Psoas muscle (tissue), 8 donors: Measurements from ENCODE around the gene C11orf21. TPM values are rescaled to one million over a fixed set of nuclear protein-coding genes. Genes with fewer than 3 reads are reported as not detected.

Experiments used
- ATAC-seq, 4 donors: fragments of 200-7000 bp; cut with Tn5 transposase; one replicate each; pipeline ENCODE4 v1.9.1; 2020; ENCODE audit warnings: moderate library complexity in 3 of 4, mild to moderate bottlenecking in 2 of 4
- DNase-seq, 2 donors: peaks; one replicate each; pipeline ENCODE4 v3.0.0-alpha.2; 2020
- H3K27ac ChIP-seq: fragments of 200-600 bp; one replicate; pipeline ENCODE4 v1.8.0; 2022
- H3K27me3 ChIP-seq, 3 donors: fragments of 200-600 bp in 1 of 3; one replicate each; pipeline versions ENCODE4 v1.6.1 to v1.8.0; 2013 to 2022; ENCODE audit warnings: low read length in 2 of 3, mild to moderate bottlenecking in 2 of 3, moderate library complexity in 1 of 3; ENCODE audit not compliant: insufficient read depth in 3 of 3
- H3K36me3 ChIP-seq, 2 donors: fragments of 200-600 bp in 1 of 2; one replicate each; pipeline versions ENCODE4 v1.6.1 to v1.8.0; 2013 to 2022; ENCODE audit warnings: low read depth in 1 of 2, mild to moderate bottlenecking in 1 of 2, moderate library complexity in 1 of 2; ENCODE audit not compliant: insufficient read depth in 1 of 2
- H3K4me1 ChIP-seq: fragments of 200-600 bp; one replicate; pipeline ENCODE4 v1.8.0; 2022
- H3K4me3 ChIP-seq: fragments of 200-600 bp; one replicate; pipeline ENCODE4 v1.8.0; 2022; ENCODE audit warnings: mild to moderate bottlenecking
- H3K9me3 ChIP-seq: fragments of 200-600 bp; one replicate; pipeline ENCODE4 v1.8.0; 2022
- WGBS, 3 donors: extraction: QIAGEN DNeasy Blood & Tissue Kit; methylation state at CpG; one replicate each; pipeline versions ENCODE4 v1.1.6 to v1.1.7; 2013; 5-methylcytosine and 5-hydroxymethylcytosine counted together
- intact Hi-C, 2 donors: fragments of 100-400 bp; cut with DNase I; formaldehyde crosslinking; loops; one replicate each; pipeline versions ENCODE4 v1.11.0 to v1.14.2; 2022
- polyA plus RNA-seq, 3 donors: library from polyadenylated mRNA; stranded (reverse); fragments of 200-250 nt; gene quantifications; one replicate each; pipeline ENCODE4 v1.2.3, GENCODE V29; 2013
- total RNA-seq, 4 donors: library from RNA; stranded (reverse); fragmentation: NEBNext Ultra II Directional in 2 of 4; extraction: Animal tissue kit (Norgen Biotek cat#: 25700) in 2 of 4; gene quantifications; one replicate each; pipeline versions ENCODE4 v1.2.1 to v1.2.4, GENCODE V29; 2021 to 2023
- TF ChIP-seq, protein P1 (sequence below): fragments of 200-600 bp; IDR thresholded peaks from one replicate; pipeline ENCODE4 v1.8.0; 2022; ENCODE audit warnings: antibody characterized with exemption
- donor health status: healthy with polysubstance abuse.
- donor health status: DM: no; HTN: no; CAD: no; lungs with moderate emphysema.
- donor health status: Bipolar disorder and iron deficiency.
- donor health status: healthy.
- donor health status: DM: yes; HTN: yes; CAD: no.
- donor health status: DM: no; HTN: no; CAD: no.
- donor health status: DM: no; HTN: no; CAD: no.
- donor health status: DM: yes; HTN: yes; CAD: no.

The C11orf21 gene
- total and polyA plus RNA-seq, 7 donors, result 0.04 to 0.40 (median 0.20) TPM; not detected in 1

DNA sequence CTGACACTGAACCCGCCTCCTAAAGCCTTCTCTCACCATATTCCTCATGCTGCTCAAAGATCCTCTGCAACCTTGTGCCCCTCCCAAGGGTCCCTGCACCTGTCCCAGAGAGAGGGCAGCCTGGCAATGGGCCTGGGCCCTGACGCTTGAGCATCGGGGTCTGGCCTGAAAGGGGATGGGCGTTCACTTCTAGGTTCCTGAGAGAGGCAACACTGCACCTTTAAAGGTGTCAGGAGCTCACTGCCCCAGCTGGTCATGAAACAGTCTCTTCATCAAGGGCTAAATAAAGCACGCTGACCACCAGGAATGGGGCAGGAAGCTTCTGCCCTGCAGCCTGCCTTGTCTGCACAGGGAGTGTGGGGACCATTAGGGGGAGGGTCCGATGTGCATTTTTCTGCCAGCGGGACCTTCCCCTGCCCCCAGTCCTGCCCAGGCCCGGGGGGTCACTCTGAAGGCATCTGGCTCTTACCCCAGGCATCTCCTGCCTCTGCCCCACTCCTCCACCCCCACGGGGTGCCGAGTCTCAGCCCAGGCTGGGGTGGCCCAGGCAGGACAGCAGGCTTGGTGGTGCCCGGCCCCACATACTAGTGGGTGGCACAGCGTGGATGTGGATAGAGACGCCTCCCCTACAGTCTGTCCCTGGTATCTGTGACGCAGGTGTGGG, 3.5 kb downstream of the C11orf21 start:
- DNase-seq (peak in 1 of 2 donors; percentile 39), ATAC-seq (no peak)
- intact Hi-C loops, result loop anchor here in 1 of 2 donors (2.0 kb wide), 1 partner anchor 99 kb away; no protein-coding TSS in a partner anchor
- TF ChIP-seq, protein P1, sequence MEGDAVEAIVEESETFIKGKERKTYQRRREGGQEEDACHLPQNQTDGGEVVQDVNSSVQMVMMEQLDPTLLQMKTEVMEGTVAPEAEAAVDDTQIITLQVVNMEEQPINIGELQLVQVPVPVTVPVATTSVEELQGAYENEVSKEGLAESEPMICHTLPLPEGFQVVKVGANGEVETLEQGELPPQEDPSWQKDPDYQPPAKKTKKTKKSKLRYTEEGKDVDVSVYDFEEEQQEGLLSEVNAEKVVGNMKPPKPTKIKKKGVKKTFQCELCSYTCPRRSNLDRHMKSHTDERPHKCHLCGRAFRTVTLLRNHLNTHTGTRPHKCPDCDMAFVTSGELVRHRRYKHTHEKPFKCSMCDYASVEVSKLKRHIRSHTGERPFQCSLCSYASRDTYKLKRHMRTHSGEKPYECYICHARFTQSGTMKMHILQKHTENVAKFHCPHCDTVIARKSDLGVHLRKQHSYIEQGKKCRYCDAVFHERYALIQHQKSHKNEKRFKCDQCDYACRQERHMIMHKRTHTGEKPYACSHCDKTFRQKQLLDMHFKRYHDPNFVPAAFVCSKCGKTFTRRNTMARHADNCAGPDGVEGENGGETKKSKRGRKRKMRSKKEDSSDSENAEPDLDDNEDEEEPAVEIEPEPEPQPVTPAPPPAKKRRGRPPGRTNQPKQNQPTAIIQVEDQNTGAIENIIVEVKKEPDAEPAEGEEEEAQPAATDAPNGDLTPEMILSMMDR, result no peak
- Histone ChIP-seq H3K36me3 (no peaks in the 10 kb centered on the region), H3K27me3 (peaks cover 0 to 20% (median 1%) of the 10 kb centered on the region in 3 donors), H3K9me3 (no peaks in the 10 kb centered on the region), H3K27ac (no peak overlapping the region), H3K4me1 (no peaks in the 10 kb centered on the region), H3K4me3 (no peak overlapping the region)
- 72 to 73% (median 72%) methylated on average over 14 of the region's 14 CpGs for WGBS, 3 donors

DNA sequence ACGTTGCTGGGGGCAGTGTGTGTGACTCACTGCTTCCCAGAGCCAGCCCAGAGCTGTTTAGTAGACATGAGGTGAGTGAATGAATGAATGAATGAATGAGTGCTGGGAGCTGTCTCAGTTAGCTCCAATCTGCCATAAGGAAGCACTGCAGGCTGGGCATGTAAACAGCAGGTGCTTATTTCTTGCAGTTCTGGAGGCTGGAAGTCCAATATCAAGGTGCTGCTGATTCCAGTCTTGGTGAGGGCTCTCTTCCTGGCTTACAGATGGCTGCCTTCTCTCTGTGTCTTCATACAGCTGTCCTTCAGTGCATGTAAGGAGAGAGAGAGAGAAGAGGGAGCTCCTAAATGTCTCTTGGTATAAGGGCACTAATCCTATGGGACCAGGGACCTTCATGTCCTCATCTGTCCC, 4.1 kb downstream of the C11orf21 start:
- no peaks in the 10 kb centered on the region for H3K9me3 ChIP-seq
- 37 to 73% (median 50%) methylated on average over 1 of the region's 1 CpG for WGBS, 3 donors
- TF ChIP-seq, protein P1, result no peak
- no peak overlapping the region for H3K4me3 ChIP-seq
- H3K36me3 ChIP-seq, result no peaks in the 10 kb centered on the region
- intact Hi-C loops, result loop anchor here in 1 of 2 donors (2.0 kb wide), 1 partner anchor 99 kb away; no protein-coding TSS in a partner anchor
- ATAC-seq (no peak), DNase-seq (no peak)
- no peaks in the 10 kb centered on the region for H3K4me1 ChIP-seq
- no peak overlapping the region for H3K27ac ChIP-seq
- H3K27me3 ChIP-seq, result peaks cover 0 to 20% (median 1%) of the 10 kb centered on the region in 3 donors

DNA sequence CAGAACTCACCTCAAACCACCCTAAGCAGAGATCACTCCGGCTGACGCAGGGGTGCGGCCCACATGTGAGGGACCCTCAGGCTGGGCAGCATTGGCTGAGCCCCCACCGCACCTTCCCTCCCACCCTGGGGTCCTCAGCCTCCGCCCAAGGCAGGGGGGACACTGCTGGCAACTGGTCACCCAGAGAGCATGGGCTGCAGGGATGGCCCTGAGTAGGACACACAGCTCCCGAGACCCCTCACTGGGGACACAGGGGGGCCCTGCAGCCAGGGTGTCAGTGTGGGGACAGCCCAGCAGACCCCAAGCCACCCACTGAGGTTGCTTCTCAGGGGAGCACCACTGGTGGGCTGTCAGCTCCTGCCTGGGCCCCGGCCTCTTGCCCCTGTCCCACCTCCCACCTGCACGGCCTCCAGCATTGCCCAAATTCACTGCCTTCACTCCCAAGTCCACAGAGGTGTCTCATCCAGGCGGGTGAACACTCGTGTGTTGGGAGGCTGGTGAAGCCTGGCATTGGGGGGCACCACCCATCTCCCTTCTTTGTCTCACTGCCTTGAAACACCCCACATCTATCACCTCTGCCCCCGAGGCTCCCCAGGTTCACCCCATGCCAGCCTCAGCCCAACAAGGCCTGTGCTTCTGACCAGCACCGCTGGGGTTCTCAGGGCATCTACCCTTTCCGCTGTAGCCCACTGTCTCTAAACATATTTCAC, 4.7 kb downstream of the C11orf21 start:
- ATAC-seq (no peak), DNase-seq (peak in 1 of 2 donors; percentile 32)
- no peaks in the 10 kb centered on the region for H3K9me3 ChIP-seq
- H3K27ac ChIP-seq, result no peak overlapping the region
- peaks cover 0 to 20% (median 1%) of the 10 kb centered on the region in 3 donors for H3K27me3 ChIP-seq
- no peak overlapping the region for H3K4me3 ChIP-seq
- TF ChIP-seq, protein P1, result no peak
- WGBS, 3 donors, result 83 to 90% (median 87%) methylated on average over 12 to 13 of the region's 13 CpGs
- intact Hi-C loops, result no loop called here
- H3K36me3 ChIP-seq, result no peaks in the 10 kb centered on the region
- H3K4me1 ChIP-seq, result no peaks in the 10 kb centered on the region

DNA sequence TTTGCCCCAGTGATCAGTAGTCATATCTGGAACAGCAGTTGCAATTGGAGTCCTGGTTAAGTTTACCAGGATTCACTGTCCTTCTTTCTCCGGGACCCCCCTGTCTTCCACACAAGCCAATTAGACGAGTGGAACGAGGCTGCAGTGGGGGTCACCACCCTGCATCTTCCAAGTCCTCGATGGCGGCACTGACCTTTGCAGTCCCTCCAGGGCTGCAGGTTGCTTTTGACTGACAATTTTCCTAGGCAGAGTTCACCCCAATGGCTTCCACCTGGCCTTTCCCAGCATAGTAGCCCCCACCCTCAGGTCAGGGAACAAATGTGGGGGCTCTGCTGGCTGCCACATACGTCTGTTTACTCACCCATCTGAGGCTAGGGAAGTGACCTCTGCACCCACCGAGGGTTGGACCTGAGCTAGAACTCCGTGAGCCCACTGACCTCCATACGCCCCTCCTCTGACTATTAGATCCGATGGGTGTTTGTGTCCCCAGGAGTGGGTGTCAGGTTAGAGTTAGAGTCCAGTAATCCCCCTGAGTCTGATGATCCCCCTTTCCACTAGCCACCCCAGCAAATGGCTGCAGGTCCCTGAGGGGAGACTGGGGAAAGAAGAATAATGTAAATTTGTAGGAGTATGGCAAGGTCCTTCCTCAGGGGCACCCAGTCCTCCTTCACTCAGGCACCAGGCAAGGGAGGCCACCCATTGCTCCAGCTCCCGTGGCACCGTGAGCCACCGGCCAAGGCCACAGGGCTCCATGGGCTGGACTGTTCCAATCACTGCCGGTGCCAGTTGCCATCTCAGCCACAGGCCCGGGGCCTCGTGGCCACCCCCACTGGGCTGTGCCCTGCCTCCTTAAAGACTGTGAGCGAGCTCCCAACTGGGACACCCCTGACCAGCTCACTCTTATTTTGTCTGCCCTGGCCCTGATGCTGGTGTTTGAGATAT, 5.5 kb downstream of the C11orf21 start:
- peaks cover 0 to 20% (median 1%) of the 10 kb centered on the region in 3 donors for H3K27me3 ChIP-seq
- no peaks in the 10 kb centered on the region for H3K4me1 ChIP-seq
- no peak overlapping the region for H3K4me3 ChIP-seq
- DNase-seq (peak in 1 of 2 donors; percentile 33), ATAC-seq (no peak)
- H3K9me3 ChIP-seq, result no peaks in the 10 kb centered on the region
- 78 to 84% (median 82%) methylated on average over 17 of the region's 17 CpGs for WGBS, 3 donors
- TF ChIP-seq, protein P1, result no peak
- intact Hi-C loops, result no loop called here
- H3K27ac ChIP-seq, result no peak overlapping the region
- H3K36me3 ChIP-seq, result no peaks in the 10 kb centered on the region
